Measurements from ENCODE around the gene KLK13. TPM values are rescaled to one million over a fixed set of nuclear protein-coding genes. Genes with fewer than 3 reads are reported as not detected.

Gene KLK13
- total and polyA plus RNA-seq, 2 of the 8 experiments (the other 6 are each of a cell fraction or from before 2014, with no cell fraction given), result 4.2 to 4.5 TPM

- H3K4me1 ChIP-seq (replicated peaks in 1 of 4; ENCODE audit: control insufficient read depth in 3 of 4, insufficient read depth in 4 of 4, low read length in 3 of 4), result peaks cover 0 to 6% (median 0%) of the 10 kb centered on the region in 4 experiments; a peak in 3 of 7 replicates
- H3K4ac ChIP-seq (replicated peaks; ENCODE audit: insufficient read length, low read depth, low read length), result no peak overlapping the region
- H2BK120ac ChIP-seq (replicated peaks; ENCODE audit: low read depth, low read length), result no peak overlapping the region
- no peak overlapping the region for H4K91ac ChIP-seq (replicated peaks; ENCODE audit: insufficient read length, low read length)
- peaks cover 2 to 8% of the 10 kb centered on the region in 2 experiments for H4K20me1 ChIP-seq (replicated peaks in 1 of 2; ENCODE audit: control insufficient read depth in 1 of 2, insufficient read depth in 2 of 2, low read length in 2 of 2)
- H4K5ac ChIP-seq (ENCODE audit: insufficient read length, low read depth, low read length), result no peak overlapping the region
- H3K14ac ChIP-seq (ENCODE audit: insufficient read length), result no peak overlapping the region
- no peak overlapping the region for H3K23ac ChIP-seq (ENCODE audit: insufficient read length)
- no peak overlapping the region for H3K9ac ChIP-seq (replicated peaks in 1 of 4; ENCODE audit: extremely low read depth in 1 of 4, low read depth in 3 of 4, low read length in 3 of 4)
- no peak overlapping the region for H2BK15ac ChIP-seq (ENCODE audit: low read length)
- POLR2A ChIA-PET (ENCODE audit: partially characterized antibody), result no interaction called here
- no peak overlapping the region for H2BK12ac ChIP-seq (ENCODE audit: low read depth, low read length)
- H3K36me3 ChIP-seq (ENCODE audit: control insufficient read depth in 2 of 4, insufficient read depth in 4 of 4, low read length in 3 of 4), result peaks cover 0 to 7% (median 1%) of the 10 kb centered on the region in 4 experiments; a peak in 4 of 8 replicates
- CTCF ChIA-PET (ENCODE audit: partially characterized antibody), result interaction anchor here (1.1 kb wide), 1 partner anchor 86 kb away, joined by 3 read pairs; no protein-coding TSS in a partner anchor
- H3K27me3 ChIP-seq (replicated peaks in 1 of 4; ENCODE audit: control insufficient read depth in 3 of 4, extremely low read depth in 1 of 4, insufficient read depth in 3 of 4, low read length in 3 of 4), result no peaks in the 10 kb centered on the region; a peak in 1 of 7 replicates
- no peak overlapping the region for H2BK5ac ChIP-seq (ENCODE audit: low read depth, low read length)
- H3K18ac ChIP-seq (ENCODE audit: extremely low read depth, low read length), result no peak overlapping the region
- H4K8ac ChIP-seq (ENCODE audit: extremely low read depth, insufficient read depth, low read length), result no peak overlapping the region
- H3K4me2 ChIP-seq (ENCODE audit: insufficient read depth in 1 of 2, low read depth in 2 of 2, low read length in 2 of 2), result no peak overlapping the region
- H2AFZ ChIP-seq (ENCODE audit: low read length), result no peak overlapping the region
- no peak overlapping the region for H3K4me3 ChIP-seq (ENCODE audit: extremely low read depth in 1 of 4, insufficient read depth in 2 of 4, low read depth in 3 of 4, low read length in 4 of 4)
- H3K9me3 ChIP-seq (ENCODE audit: insufficient read depth in 2 of 2, low read depth in 1 of 2, low read length in 1 of 2), result no peaks in the 10 kb centered on the region
- no peak overlapping the region for H3K27ac ChIP-seq (ENCODE audit: low read depth, low read length)
- H3K23me2 ChIP-seq (ENCODE audit: low read depth, low read length), result peaks cover 7% of the 10 kb centered on the region; the same call in 1 of the 2 replicates
- FAIRE-seq (no peak), DNase-seq (ENCODE audit: low read depth in 1 of 2, low spot score in 2 of 2) (no peak)
- peaks cover 6% of the 10 kb centered on the region for H3K79me1 ChIP-seq (ENCODE audit: low read depth, low read length)
- H2AK5ac ChIP-seq (ENCODE audit: low read depth, low read length), result no peak overlapping the region
- no peak overlapping the region for H3K56ac ChIP-seq (replicated peaks; ENCODE audit: insufficient read length, low read depth, low read length)
- no peak overlapping the region for H2BK20ac ChIP-seq (ENCODE audit: low read length)
- TF ChIP-seq RBBP5 (IDR thresholded peaks at IDR 0.05; ENCODE audit: borderline replicate concordance, low read depth, low read length) (no peak), MAFK (IDR thresholded peaks at IDR 0.05; ENCODE audit: low read depth, low read length) (no peak), CHD1 (IDR thresholded peaks at IDR 0.05; ENCODE audit: low read depth, low read length) (no peak), HDAC6 (IDR thresholded peaks at IDR 0.05; ENCODE audit: low read depth, low read length) (no peak), PHF8 (conservative IDR thresholded peaks at IDR 0.05; ENCODE audit: low read depth, low read length) (no peak), JUND (IDR thresholded peaks at IDR 0.05; ENCODE audit: low read length) (no peak), NANOG (IDR thresholded peaks at IDR 0.05; ENCODE audit: insufficient read depth, low read depth, low read length, poor library complexity, severe bottlenecking) (no peak), GTF2F1 (IDR thresholded peaks at IDR 0.05; ENCODE audit: borderline replicate concordance, low read depth, low read length) (no peak), BRCA1 (IDR thresholded peaks at IDR 0.05; ENCODE audit: low read depth, low read length) (no peak), KDM5A (IDR thresholded peaks at IDR 0.05; ENCODE audit: low read length) (no peak), SIX5 (IDR thresholded peaks at IDR 0.05; ENCODE audit: low read depth, low read length) (no peak), POLR2A (IDR thresholded peaks at IDR 0.05; ENCODE audit: control extremely low read depth in 1 of 2, low read depth in 2 of 2, low read length in 2 of 2) (no peak)
- TF ChIP-seq, protein P1, sequence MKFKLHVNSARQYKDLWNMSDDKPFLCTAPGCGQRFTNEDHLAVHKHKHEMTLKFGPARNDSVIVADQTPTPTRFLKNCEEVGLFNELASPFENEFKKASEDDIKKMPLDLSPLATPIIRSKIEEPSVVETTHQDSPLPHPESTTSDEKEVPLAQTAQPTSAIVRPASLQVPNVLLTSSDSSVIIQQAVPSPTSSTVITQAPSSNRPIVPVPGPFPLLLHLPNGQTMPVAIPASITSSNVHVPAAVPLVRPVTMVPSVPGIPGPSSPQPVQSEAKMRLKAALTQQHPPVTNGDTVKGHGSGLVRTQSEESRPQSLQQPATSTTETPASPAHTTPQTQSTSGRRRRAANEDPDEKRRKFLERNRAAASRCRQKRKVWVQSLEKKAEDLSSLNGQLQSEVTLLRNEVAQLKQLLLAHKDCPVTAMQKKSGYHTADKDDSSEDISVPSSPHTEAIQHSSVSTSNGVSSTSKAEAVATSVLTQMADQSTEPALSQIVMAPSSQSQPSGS (IDR thresholded peaks at IDR 0.05; ENCODE audit: low read length), result no peak
- H3K79me2 ChIP-seq (ENCODE audit: control insufficient read depth in 1 of 2, insufficient read depth in 2 of 2, low read length in 2 of 2), result no peaks in the 10 kb centered on the region
- WGBS, 2 experiments (ENCODE audit: extremely low coverage in 1 of 2, insufficient coverage in 1 of 2, insufficient read length in 1 of 2, insufficient replicate concordance in 2 of 2, low coverage in 1 of 2, low lambda C conversion rate in 2 of 2, missing lambda C conversion rate in 1 of 2), result 91% methylated on average over 7 of the region's 7 CpGs; no CpG with 5 or more reads in 1 of the 2 experiments
Measured at GRCh38 chr19:51102991-51103390, 38.1 kb upstream of the KLK13 start.
